Trophoblast cell (in vitro differentiated cells and primary cell): ENCODE data around the gene KERA.
A peak's percentile ranks its signal among the peaks of the same experiment; 100 is the strongest.

Experiments
- DNase-seq, 2 donors: peaks; one replicate each; pipeline ENCODE4 v3.0.0-alpha.2; 2016
- H2AFZ ChIP-seq: 2 replicates; pipeline ENCODE4 v1.6.1; 2013; ENCODE audit warnings: low read length, moderate library complexity, mild to moderate bottlenecking; ENCODE audit not compliant: insufficient read depth, poor library complexity
- H2AK5ac ChIP-seq: 2 replicates; pipeline ENCODE4 v1.6.1; 2013; ENCODE audit warnings: mild to moderate bottlenecking, low read length
- H2BK120ac ChIP-seq: 2 replicates; pipeline ENCODE4 v1.6.1; 2013; ENCODE audit warnings: low read length, mild to moderate bottlenecking, moderate library complexity; ENCODE audit not compliant: insufficient read depth, poor library complexity
- H2BK12ac ChIP-seq: 2 replicates; pipeline ENCODE4 v1.6.1; 2013; ENCODE audit warnings: mild to moderate bottlenecking, low read length, moderate library complexity
- H2BK5ac ChIP-seq: 2 replicates; pipeline ENCODE4 v1.6.1; 2013; ENCODE audit warnings: low read length, low read depth, moderate library complexity, mild to moderate bottlenecking; ENCODE audit not compliant: poor library complexity
- H3K14ac ChIP-seq: 2 replicates; pipeline ENCODE4 v1.6.1; 2013; ENCODE audit warnings: mild to moderate bottlenecking, low read length
- H3K18ac ChIP-seq: 2 replicates; pipeline ENCODE4 v1.6.1; 2013; ENCODE audit warnings: mild to moderate bottlenecking, low read length
- H3K23ac ChIP-seq: 2 replicates; pipeline ENCODE4 v1.6.1; 2013; ENCODE audit warnings: low read length
- H3K27ac ChIP-seq: 2 replicates; pipeline ENCODE4 v1.5.1; 2013; ENCODE audit warnings: low read depth, mild to moderate bottlenecking, inconsistent platforms, low read length, moderate library complexity
- H3K27me3 ChIP-seq: 2 replicates; pipeline ENCODE4 v1.6.1; 2013; ENCODE audit warnings: inconsistent platforms, mild to moderate bottlenecking, low read length, moderate library complexity; ENCODE audit not compliant: insufficient read depth
- H3K36me3 ChIP-seq, 2 experiments: 1 replicate in 1 of 2; 2 replicates in 1 of 2; pipeline ENCODE4 v1.6.1; 2013; ENCODE audit warnings: low read length in 2 of 2, mild to moderate bottlenecking in 2 of 2, moderate library complexity in 1 of 2; ENCODE audit not compliant: insufficient read depth in 2 of 2, control insufficient read depth in 1 of 2
- H3K4ac ChIP-seq: 2 replicates; pipeline ENCODE4 v1.6.1; 2013; ENCODE audit warnings: low read depth, mild to moderate bottlenecking, low read length, moderate library complexity
- H3K4me1 ChIP-seq, 2 experiments: 1 replicate in 1 of 2; 2 replicates in 1 of 2; pipeline ENCODE4 v1.6.1; 2013; ENCODE audit warnings: low read length in 2 of 2, mild to moderate bottlenecking in 2 of 2, moderate library complexity in 1 of 2; ENCODE audit not compliant: insufficient read depth in 2 of 2, control insufficient read depth in 1 of 2
- H3K4me2 ChIP-seq: 2 replicates; pipeline ENCODE4 v1.6.1; 2013; ENCODE audit warnings: inconsistent platforms, mild to moderate bottlenecking, low read length, moderate library complexity
- H3K4me3 ChIP-seq: 2 replicates; pipeline ENCODE4 v1.5.1; 2013; ENCODE audit warnings: mild to moderate bottlenecking, low read depth, low read length, inconsistent platforms
- H3K79me1 ChIP-seq: one replicate; pipeline ENCODE4 v1.6.1; 2013; ENCODE audit warnings: low read length
- H3K79me2 ChIP-seq: 2 replicates; pipeline ENCODE4 v1.6.1; 2013; ENCODE audit warnings: low read length, mild to moderate bottlenecking; ENCODE audit not compliant: control insufficient read depth, insufficient read depth, poor library complexity
- H3K9ac ChIP-seq: 2 replicates; pipeline ENCODE4 v1.6.1; 2013; ENCODE audit warnings: mild to moderate bottlenecking, low read length
- H3K9me3 ChIP-seq: 2 replicates; pipeline ENCODE4 v1.6.1; 2013; ENCODE audit warnings: low read depth, mild to moderate bottlenecking, control low read depth, inconsistent platforms, low read length; ENCODE audit not compliant: insufficient read depth
- H4K12ac ChIP-seq: 2 replicates; pipeline ENCODE4 v1.6.1; 2013; ENCODE audit warnings: low read depth, mild to moderate bottlenecking, low read length, moderate library complexity
- H4K8ac ChIP-seq: 2 replicates; pipeline ENCODE4 v1.6.1; 2013; ENCODE audit warnings: low read depth, mild to moderate bottlenecking, low read length, moderate library complexity
- H4K91ac ChIP-seq: one replicate; pipeline ENCODE4 v1.6.1; 2013; ENCODE audit warnings: low read depth, mild to moderate bottlenecking, low read length, moderate library complexity
- WGBS: extraction: QIAGEN DNeasy Blood & Tissue Kit; methylation state at CpG from one replicate; pipeline ENCODE4 v1.1.7; 2013; ENCODE audit warnings: missing lambda C conversion rate; ENCODE audit not compliant: insufficient read length, insufficient coverage; ENCODE audit errors: extremely low coverage; 5-methylcytosine and 5-hydroxymethylcytosine counted together

Gene KERA

GRCh38 chr12:91099341-91099740, 41.5 kb upstream of the KERA start:
- no peak overlapping the region for H2AFZ ChIP-seq
- no peak overlapping the region for H3K4me2 ChIP-seq
- no peak overlapping the region for H2BK12ac ChIP-seq
- H3K4me1 ChIP-seq, result no peaks in the 10 kb centered on the region
- no peak overlapping the region for H4K12ac ChIP-seq
- no peak overlapping the region for H4K91ac ChIP-seq
- H3K27ac ChIP-seq, result peak overlapping the region; percentile 79
- peak in 1 of 2 donors; percentile 72 for DNase-seq
- H3K79me2 ChIP-seq, result no peaks in the 10 kb centered on the region
- H4K8ac ChIP-seq, result no peak overlapping the region
- peaks cover 2% of the 10 kb centered on the region for H3K9me3 ChIP-seq
- peaks cover 0 to 6% of the 10 kb centered on the region in 2 experiments for H3K36me3 ChIP-seq
- H3K14ac ChIP-seq, result no peak overlapping the region
- peaks cover 2% of the 10 kb centered on the region for H3K79me1 ChIP-seq
- H3K4me3 ChIP-seq, result no peak overlapping the region
- H2BK120ac ChIP-seq, result no peak overlapping the region
- WGBS, result no CpG with 5 or more reads among the region's 2 CpGs
- no peak overlapping the region for H3K9ac ChIP-seq
- H3K18ac ChIP-seq, result no peak overlapping the region
- no peaks in the 10 kb centered on the region for H3K27me3 ChIP-seq
- H3K23ac ChIP-seq, result no peak overlapping the region
- H2AK5ac ChIP-seq, result no peak overlapping the region
- H2BK5ac ChIP-seq, result no peak overlapping the region
- H3K4ac ChIP-seq, result no peak overlapping the region

GRCh38 chr12:91098941-91099340, 41.1 kb upstream of the KERA start:
- no peak overlapping the region for H4K12ac ChIP-seq
- H3K23ac ChIP-seq, result no peak overlapping the region
- H3K4ac ChIP-seq, result no peak overlapping the region
- H4K8ac ChIP-seq, result no peak overlapping the region
- peaks cover 2% of the 10 kb centered on the region for H3K79me1 ChIP-seq
- peak; percentile 64 to 84 for DNase-seq
- H2AFZ ChIP-seq, result no peak overlapping the region
- H3K79me2 ChIP-seq, result no peaks in the 10 kb centered on the region
- no peak overlapping the region for H4K91ac ChIP-seq
- H3K4me1 ChIP-seq, result no peaks in the 10 kb centered on the region
- peaks cover 0 to 4% of the 10 kb centered on the region in 2 experiments for H3K36me3 ChIP-seq
- H3K4me3 ChIP-seq, result no peak overlapping the region
- no peak overlapping the region for H2AK5ac ChIP-seq
- H3K18ac ChIP-seq, result no peak overlapping the region
- H2BK120ac ChIP-seq, result no peak overlapping the region
- H3K9me3 ChIP-seq, result peaks cover 2% of the 10 kb centered on the region
- H3K27me3 ChIP-seq, result no peaks in the 10 kb centered on the region
- peak overlapping the region; percentile 11 for H3K27ac ChIP-seq
- WGBS, result no CpG with 5 or more reads among the region's 3 CpGs
- H3K9ac ChIP-seq, result no peak overlapping the region
- H3K4me2 ChIP-seq, result no peak overlapping the region
- H3K14ac ChIP-seq, result no peak overlapping the region
- no peak overlapping the region for H2BK5ac ChIP-seq
- no peak overlapping the region for H2BK12ac ChIP-seq

GRCh38 chr12:91098461-91098860, 40.6 kb upstream of the KERA start:
- Histone ChIP-seq H3K14ac (no peak overlapping the region), H3K4me1 (no peaks in the 10 kb centered on the region), H3K23ac (no peak overlapping the region), H2AK5ac (no peak overlapping the region), H2BK5ac (no peak overlapping the region), H4K91ac (no peak overlapping the region), H2BK12ac (no peak overlapping the region), H3K79me2 (no peaks in the 10 kb centered on the region), H3K36me3 (peaks cover 0 to 4% of the 10 kb centered on the region in 2 experiments), H3K18ac (no peak overlapping the region), H4K12ac (no peak overlapping the region), H3K9ac (no peak overlapping the region), H3K4ac (no peak overlapping the region), H2AFZ (no peak overlapping the region), H3K9me3 (peaks cover 2% of the 10 kb centered on the region), H3K4me2 (no peak overlapping the region), H3K79me1 (peaks cover 2% of the 10 kb centered on the region), H3K27ac (peak overlapping the region; percentile 77), H4K8ac (no peak overlapping the region), H3K27me3 (no peaks in the 10 kb centered on the region), H2BK120ac (no peak overlapping the region), H3K4me3 (no peak overlapping the region)
- no peak for DNase-seq

- peaks cover 0 to 3% of the 10 kb centered on the region in 2 experiments for H3K36me3 ChIP-seq
- no peaks in the 10 kb centered on the region for H3K79me2 ChIP-seq
- H2AFZ ChIP-seq, result no peak overlapping the region
- H2AK5ac ChIP-seq, result no peak overlapping the region
- H3K27me3 ChIP-seq, result no peaks in the 10 kb centered on the region
- H2BK5ac ChIP-seq, result no peak overlapping the region
- H3K4me3 ChIP-seq, result no peak overlapping the region
- H3K79me1 ChIP-seq, result peaks cover 7% of the 10 kb centered on the region
- no peak overlapping the region for H3K18ac ChIP-seq
- peaks cover 0 to 11% of the 10 kb centered on the region in 2 experiments for H3K4me1 ChIP-seq
- H2BK12ac ChIP-seq, result no peak overlapping the region
- H3K27ac ChIP-seq, result no peak overlapping the region
- no peak overlapping the region for H2BK120ac ChIP-seq
- H3K4ac ChIP-seq, result no peak overlapping the region
- H3K9me3 ChIP-seq, result peaks cover 6% of the 10 kb centered on the region
- H3K4me2 ChIP-seq, result no peak overlapping the region
- WGBS, result no CpG with 5 or more reads among the region's 1 CpG
- H4K12ac ChIP-seq, result no peak overlapping the region
- H3K9ac ChIP-seq, result no peak overlapping the region
- no peak overlapping the region for H3K14ac ChIP-seq
- H3K23ac ChIP-seq, result no peak overlapping the region
- DNase-seq, result no peak
- no peak overlapping the region for H4K91ac ChIP-seq
- no peak overlapping the region for H4K8ac ChIP-seq
These were observed 37.1 kb upstream of the KERA start for GRCh38 chr12:91094957-91095356.
